Kidney (tissue), 14 donors: Measurements from ENCODE around the gene SLC25A41. TPM values are rescaled to one million over a fixed set of nuclear protein-coding genes. Genes with fewer than 3 reads are reported as not detected.

ENCODE experiments used
- DNase-seq, 5 donors: peaks; one replicate each; pipeline ENCODE4 v3.0.0-alpha.2; 2013 to 2020
- FAIRE-seq: peaks from 2 replicates; lab custom pipeline; 2012; peaks lifted over from hg19 to GRCh38; lab: Jason Lieb, UNC
- H3K27ac ChIP-seq, 2 donors: one replicate each; pipeline ENCODE4 v1.7.0; 2013; ENCODE audit warnings: low read depth in 2 of 2, low read length in 2 of 2, inconsistent platforms in 1 of 2
- H3K27me3 ChIP-seq: one replicate; pipeline ENCODE4 v1.7.1; 2013; ENCODE audit warnings: low read length, inconsistent platforms; ENCODE audit not compliant: control insufficient read depth, insufficient read depth
- H3K36me3 ChIP-seq, 3 donors: one replicate each; pipeline versions ENCODE4 v1.7.0 to v1.7.1; 2013; ENCODE audit warnings: low read length in 3 of 3, control low read depth in 1 of 3, inconsistent platforms in 1 of 3; ENCODE audit not compliant: insufficient read depth in 3 of 3, control insufficient read depth in 2 of 3
- H3K4me1 ChIP-seq, 3 donors: one replicate each; pipeline versions ENCODE4 v1.7.0 to v1.7.1; 2013; ENCODE audit warnings: low read length in 3 of 3, inconsistent platforms in 1 of 3, low read depth in 1 of 3; ENCODE audit not compliant: control insufficient read depth in 2 of 3, insufficient read depth in 2 of 3
- H3K4me3 ChIP-seq, 3 donors: one replicate each; pipeline versions ENCODE4 v1.7.0 to v1.8.1; 2013; ENCODE audit warnings: low read length in 3 of 3, control low read depth in 1 of 3, inconsistent platforms in 1 of 3
- H3K9ac ChIP-seq, 3 donors: one replicate each; pipeline versions ENCODE4 v1.7.0 to v1.7.1; 2013; ENCODE audit warnings: low read length in 3 of 3, control low read depth in 1 of 3, inconsistent platforms in 1 of 3
- H3K9me3 ChIP-seq, 3 donors: one replicate each; pipeline versions ENCODE4 v1.7.0 to v1.7.1; 2013; ENCODE audit warnings: low read length in 3 of 3, control low read depth in 1 of 3, inconsistent platforms in 1 of 3; ENCODE audit not compliant: control insufficient read depth in 2 of 3, insufficient read depth in 1 of 3
- intact Hi-C: fragments of 100-400 bp; cut with DNase I; formaldehyde crosslinking; loops from one replicate; pipeline ENCODE4 v1.11.1; 2022
- polyA plus RNA-seq: library from polyadenylated mRNA; stranded (reverse); fragments of 350-450 nt; fragmentation: Illumina TruSeq; extraction: RNeasy Lipid Tissue Mini Kit (QIAGEN cat#74804); gene quantifications from one replicate; pipeline ENCODE4 v1.2.3, GENCODE V29; 2014; ENCODE audit warnings: low read depth, low replicate concordance; ENCODE audit not compliant: insufficient read depth
- total RNA-seq: library from RNA; stranded (reverse); fragmentation: NEBNext Ultra II Directional; extraction: Animal tissue kit (Norgen Biotek cat#: 25700); gene quantifications from one replicate; pipeline ENCODE4 v1.2.1, GENCODE V29; 2021
- TF ChIP-seq, protein P1 (sequence below): IDR thresholded peaks from 3 replicates; pipeline ENCODE4 v1.5.1; 2012; ENCODE audit warnings: mild to moderate bottlenecking, moderate library complexity, borderline replicate concordance; ENCODE audit not compliant: insufficient read depth; ENCODE audit errors: extremely low read depth
- donor health status: control.
- donor health status: control.
- donor health status: control.
- donor health status: control.
- donor health status: control.
- donor health status: DM: yes; HTN: yes; CAD: no.
- donor health status: Normal renal cell carcinoma (clear cell type).

SLC25A41 gene
- total and polyA plus RNA-seq, 2 donors from 2014 or later: 0.28 to 0.69 TPM

- DNase-seq (peak in 4 of 5 donors; percentile 38 to 81 (median 44)), FAIRE-seq (no peak)
- intact Hi-C loops: no loop called here
- Histone ChIP-seq H3K9me3 (no peaks in the 10 kb centered on the region), H3K4me3 (peak overlapping the region; percentile 20 to 52 (median 47)), H3K36me3 (no peaks in the 10 kb centered on the region), H3K4me1 (peaks cover 0 to 4% (median 0%) of the 10 kb centered on the region in 3 donors), H3K9ac (no peak overlapping the region), H3K27ac (no peak overlapping the region), H3K27me3 (peaks cover 2% of the 10 kb centered on the region)
- TF ChIP-seq, protein P1, sequence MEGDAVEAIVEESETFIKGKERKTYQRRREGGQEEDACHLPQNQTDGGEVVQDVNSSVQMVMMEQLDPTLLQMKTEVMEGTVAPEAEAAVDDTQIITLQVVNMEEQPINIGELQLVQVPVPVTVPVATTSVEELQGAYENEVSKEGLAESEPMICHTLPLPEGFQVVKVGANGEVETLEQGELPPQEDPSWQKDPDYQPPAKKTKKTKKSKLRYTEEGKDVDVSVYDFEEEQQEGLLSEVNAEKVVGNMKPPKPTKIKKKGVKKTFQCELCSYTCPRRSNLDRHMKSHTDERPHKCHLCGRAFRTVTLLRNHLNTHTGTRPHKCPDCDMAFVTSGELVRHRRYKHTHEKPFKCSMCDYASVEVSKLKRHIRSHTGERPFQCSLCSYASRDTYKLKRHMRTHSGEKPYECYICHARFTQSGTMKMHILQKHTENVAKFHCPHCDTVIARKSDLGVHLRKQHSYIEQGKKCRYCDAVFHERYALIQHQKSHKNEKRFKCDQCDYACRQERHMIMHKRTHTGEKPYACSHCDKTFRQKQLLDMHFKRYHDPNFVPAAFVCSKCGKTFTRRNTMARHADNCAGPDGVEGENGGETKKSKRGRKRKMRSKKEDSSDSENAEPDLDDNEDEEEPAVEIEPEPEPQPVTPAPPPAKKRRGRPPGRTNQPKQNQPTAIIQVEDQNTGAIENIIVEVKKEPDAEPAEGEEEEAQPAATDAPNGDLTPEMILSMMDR: no peak
Measured at GRCh38 chr19:6475321-6476108, 42.0 kb upstream of the SLC25A41 start.

DNA sequence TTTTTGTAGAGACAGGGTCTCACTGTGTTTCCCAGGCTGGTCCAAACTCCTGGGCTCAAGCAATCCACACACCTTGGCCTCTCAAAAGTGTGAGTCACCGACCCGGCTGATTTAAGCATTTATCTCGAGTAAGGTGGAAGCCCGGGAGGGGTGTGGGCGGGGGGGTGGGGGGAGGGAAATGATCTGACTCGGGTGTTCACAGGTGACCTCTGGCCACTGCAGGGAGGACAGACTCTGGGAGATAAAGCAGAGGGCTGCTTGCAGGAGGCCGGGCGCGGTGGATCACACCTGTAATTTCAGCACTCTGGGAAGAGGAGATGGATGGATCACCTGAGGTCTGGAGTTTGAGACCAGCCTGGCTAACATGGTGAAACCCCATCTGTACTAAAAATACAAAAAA lies 40.1 kb upstream of the SLC25A41 start:
- no peak overlapping the region for H3K27ac ChIP-seq
- no peaks in the 10 kb centered on the region for H3K9me3 ChIP-seq
- DNase-seq: no peak
- H3K4me1 ChIP-seq: peaks cover 0 to 4% (median 0%) of the 10 kb centered on the region in 3 donors
- no peak overlapping the region for H3K4me3 ChIP-seq
- H3K36me3 ChIP-seq: no peaks in the 10 kb centered on the region
- FAIRE-seq: no peak
- H3K9ac ChIP-seq: no peak overlapping the region
- H3K27me3 ChIP-seq: peaks cover 2% of the 10 kb centered on the region
- TF ChIP-seq, protein P1: no peak
- intact Hi-C loops: no loop called here

GRCh38 chr19:6472713-6473112 lies 39.1 kb upstream of the SLC25A41 start:
- H3K9ac ChIP-seq: no peak overlapping the region
- peaks cover 0 to 4% (median 0%) of the 10 kb centered on the region in 3 donors for H3K4me1 ChIP-seq
- TF ChIP-seq, protein P1: no peak
- intact Hi-C loops: no loop called here
- DNase-seq (no peak), FAIRE-seq (no peak)
- H3K4me3 ChIP-seq: no peak overlapping the region
- peaks cover 0 to 4% (median 0%) of the 10 kb centered on the region in 3 donors for H3K36me3 ChIP-seq
- H3K27me3 ChIP-seq: peaks cover 2% of the 10 kb centered on the region
- no peak overlapping the region for H3K27ac ChIP-seq
- no peaks in the 10 kb centered on the region for H3K9me3 ChIP-seq
